Measurements from ENCODE around the gene PARP9.
"Not testable (repeated sequence)": the region's sequence is repeated elsewhere in the genome, so short reads cannot be mapped to it uniquely, and the experiment has no call there.

The PARP9 gene

GRCh38 chr3:122572940-122573412, 8.9 kb upstream of the PARP9 start:
- DNase-seq = no peak

- DNase-seq = no peak
Measured at GRCh38 chr3:122568755-122569154, 4.7 kb upstream of the PARP9 start.

- DNase-seq = not testable (repeated sequence)
Measured at GRCh38 chr3:122568131-122568530, 4.0 kb upstream of the PARP9 start.

- peak; percentile 24 for DNase-seq
Measured at GRCh38 chr3:122563717-122564025, 429 bp downstream of the PARP9 start.

GRCh38 chr3:122562923-122563716, 980 bp downstream of the PARP9 start:
- no peak for DNase-seq

- peak; percentile 49 for DNase-seq
Measured at GRCh38 chr3:122560680-122561079, 3.4 kb downstream of the PARP9 start.

- no peak for DNase-seq
Measured at GRCh38 chr3:122559906-122560305, 4.2 kb downstream of the PARP9 start.

- DNase-seq = no peak
Measured at GRCh38 chr3:122558605-122559004, 5.5 kb downstream of the PARP9 start.

GRCh38 chr3:122557356-122557755, 6.7 kb downstream of the PARP9 start:
- no peak for DNase-seq

- DNase-seq = no peak
Measured at GRCh38 chr3:122555275-122556071, 8.6 kb downstream of the PARP9 start.

- DNase-seq = no peak
Measured at GRCh38 chr3:122553171-122553570, 10.9 kb downstream of the PARP9 start.

- no peak for DNase-seq
Measured at GRCh38 chr3:122548619-122549018, 15.5 kb downstream of the PARP9 start.

GRCh38 chr3:122548076-122548475, 16.0 kb downstream of the PARP9 start:
- DNase-seq = no peak

- DNase-seq = no peak
Measured at GRCh38 chr3:122546151-122546550, 17.9 kb downstream of the PARP9 start.

- no peak for DNase-seq
Measured at GRCh38 chr3:122538956-122539490, 25.1 kb downstream of the PARP9 start.

- DNase-seq = no peak
Measured at GRCh38 chr3:122536632-122537001, 27.5 kb downstream of the PARP9 start.

GRCh38 chr3:122535964-122536631, 28.0 kb downstream of the PARP9 start:
- no peak for DNase-seq

- DNase-seq = no peak
Measured at GRCh38 chr3:122533931-122534334, 30.2 kb downstream of the PARP9 start.

GRCh38 chr3:122533480-122533879, 30.6 kb downstream of the PARP9 start:
- no peak for DNase-seq

GRCh38 chr3:122530164-122530563, 33.9 kb downstream of the PARP9 start:
- no peak for DNase-seq

GRCh38 chr3:122523317-122523716, 40.8 kb downstream of the PARP9 start:
- no peak for DNase-seq

- DNase-seq = no peak
Measured at GRCh38 chr3:122520861-122521260, 43.2 kb downstream of the PARP9 start.

- no peak for DNase-seq
Measured at GRCh38 chr3:122519693-122520092, 44.4 kb downstream of the PARP9 start.

Data from NCI-H2227 treated with DMSO at 0.1 percent for 48 hours (cell line).